Endothelial cell of umbilical vein (primary cell): ENCODE measurements around the gene TIAM1.

Experiments
- EZH2 ChIP-seq: IDR thresholded peaks from 2 replicates; pipeline ENCODE4 v1.6.1; 2012; ENCODE audit warnings: borderline replicate concordance, low read depth, mild to moderate bottlenecking, moderate library complexity, low read length, inconsistent platforms; ENCODE audit not compliant: severe bottlenecking
- POLR2A ChIP-seq: IDR thresholded peaks from 2 replicates; pipeline ENCODE4 v1.6.1; 2012; ENCODE audit warnings: low read depth, mild to moderate bottlenecking, control low read depth, low read length
- POLR2AphosphoS5 ChIP-seq: IDR thresholded peaks from 2 replicates; pipeline ENCODE4 v1.6.1; 2012; ENCODE audit warnings: low read depth, mild to moderate bottlenecking, control low read depth, low read length, moderate library complexity; ENCODE audit not compliant: insufficient read depth
- TF ChIP-seq, protein P1 (sequence below), 2 donors: IDR thresholded peaks; 1 replicate in 1 of 2; 2 replicates in 1 of 2; pipeline ENCODE4 v1.5.1; 2011; ENCODE audit warnings: low read length in 2 of 2, mild to moderate bottlenecking in 2 of 2, moderate library complexity in 2 of 2, control low read depth in 1 of 2, inconsistent platforms in 1 of 2, low read depth in 1 of 2; ENCODE audit not compliant: insufficient read depth in 1 of 2; ENCODE audit errors: extremely low read depth in 1 of 2

GRCh38 chr21:31221043-31221442 is 123.0 kb downstream of the TIAM1 start:
- TF ChIP-seq, protein P1, sequence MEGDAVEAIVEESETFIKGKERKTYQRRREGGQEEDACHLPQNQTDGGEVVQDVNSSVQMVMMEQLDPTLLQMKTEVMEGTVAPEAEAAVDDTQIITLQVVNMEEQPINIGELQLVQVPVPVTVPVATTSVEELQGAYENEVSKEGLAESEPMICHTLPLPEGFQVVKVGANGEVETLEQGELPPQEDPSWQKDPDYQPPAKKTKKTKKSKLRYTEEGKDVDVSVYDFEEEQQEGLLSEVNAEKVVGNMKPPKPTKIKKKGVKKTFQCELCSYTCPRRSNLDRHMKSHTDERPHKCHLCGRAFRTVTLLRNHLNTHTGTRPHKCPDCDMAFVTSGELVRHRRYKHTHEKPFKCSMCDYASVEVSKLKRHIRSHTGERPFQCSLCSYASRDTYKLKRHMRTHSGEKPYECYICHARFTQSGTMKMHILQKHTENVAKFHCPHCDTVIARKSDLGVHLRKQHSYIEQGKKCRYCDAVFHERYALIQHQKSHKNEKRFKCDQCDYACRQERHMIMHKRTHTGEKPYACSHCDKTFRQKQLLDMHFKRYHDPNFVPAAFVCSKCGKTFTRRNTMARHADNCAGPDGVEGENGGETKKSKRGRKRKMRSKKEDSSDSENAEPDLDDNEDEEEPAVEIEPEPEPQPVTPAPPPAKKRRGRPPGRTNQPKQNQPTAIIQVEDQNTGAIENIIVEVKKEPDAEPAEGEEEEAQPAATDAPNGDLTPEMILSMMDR (IDR thresholded peaks at IDR 0.05; ENCODE audit: extremely low read depth in 1 of 2, insufficient read depth in 1 of 2, low read depth in 1 of 2, low read length in 2 of 2), result no peak
- TF ChIP-seq POLR2A (no peak), EZH2 (no peak), POLR2AphosphoS5 (no peak)
